Stimulated activated CD8-positive, alpha-beta memory T cell treated with anti-CD3 and anti-CD28 coated beads, Interleukin-4, amount 100 ng/mL, for 24 hours (primary cell): ENCODE results near the gene ACAD9.
"Not testable (repeated sequence)": the region's sequence is repeated elsewhere in the genome, so short reads cannot be mapped to it uniquely, and the experiment has no call there.

Experiments
- DNase-seq: peaks from one replicate; pipeline ENCODE4 v3.0.0-alpha.2; 2020; ENCODE audit warnings: low read depth

Gene ACAD9

DNA sequence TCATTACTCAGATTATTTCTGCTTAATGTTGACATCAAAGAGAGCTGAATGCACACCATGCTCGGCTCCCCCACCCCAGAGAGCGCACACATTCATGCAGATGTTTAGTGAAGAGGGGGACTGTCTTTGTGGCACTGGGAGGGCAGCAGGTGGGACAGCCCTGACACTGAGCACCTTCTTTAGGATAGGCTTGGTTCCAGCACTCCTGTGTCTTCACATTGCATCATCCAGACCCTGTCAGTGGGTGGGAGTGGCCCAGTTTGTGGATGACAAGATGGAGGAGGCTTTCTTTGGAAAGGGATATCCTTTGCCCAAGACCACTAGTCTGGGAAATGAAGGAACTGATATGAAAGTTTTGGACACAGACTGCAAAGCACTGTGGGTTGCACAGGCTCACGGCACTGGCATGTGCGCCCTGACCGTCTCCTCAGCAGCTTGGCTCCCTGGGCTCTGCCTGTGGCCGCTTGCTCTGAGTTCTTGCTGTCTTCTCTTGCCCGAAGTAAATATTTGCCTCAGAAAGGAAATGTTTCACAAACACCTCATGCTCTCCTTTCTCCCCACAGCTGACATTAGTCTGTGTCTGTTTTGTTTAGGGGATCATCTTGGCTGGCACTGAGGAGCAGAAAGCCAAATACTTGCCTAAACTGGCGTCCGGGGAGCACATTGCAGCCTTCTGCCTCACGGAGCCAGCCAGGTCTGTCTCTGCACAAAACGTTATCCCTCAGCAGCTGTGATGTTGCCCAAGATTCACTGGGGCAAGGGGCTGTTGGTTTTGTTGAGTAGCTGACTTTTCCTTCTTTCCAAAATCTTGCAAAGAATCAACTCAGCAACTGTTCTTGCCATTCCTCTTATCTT lies 16.6 kb downstream of the ACAD9 start:
- DNase-seq, result no peak

DNA sequence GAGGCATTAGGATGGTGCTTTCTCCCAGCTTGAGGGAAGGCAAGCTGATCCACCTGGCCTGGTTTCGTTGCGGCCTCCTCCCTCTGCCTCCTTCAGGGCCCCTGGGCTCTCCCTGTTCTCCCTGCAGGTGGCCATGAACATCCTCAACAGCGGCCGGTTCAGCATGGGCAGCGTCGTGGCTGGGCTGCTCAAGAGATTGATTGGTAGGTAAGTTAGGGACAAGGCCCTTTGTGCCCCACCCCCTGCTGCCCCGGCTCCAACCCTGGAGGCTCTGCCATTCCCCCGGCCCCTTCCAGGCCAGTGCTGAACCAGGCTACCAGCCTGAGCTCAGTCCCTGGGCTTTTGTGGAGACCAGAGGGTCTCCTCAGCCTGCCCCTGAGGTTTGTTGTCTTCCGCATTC lies 23.0 kb downstream of the ACAD9 start:
- no peak for DNase-seq

- no peak for DNase-seq
Observed at GRCh38 chr3:128903501-128903900, 24.1 kb downstream of the ACAD9 start.

DNA sequence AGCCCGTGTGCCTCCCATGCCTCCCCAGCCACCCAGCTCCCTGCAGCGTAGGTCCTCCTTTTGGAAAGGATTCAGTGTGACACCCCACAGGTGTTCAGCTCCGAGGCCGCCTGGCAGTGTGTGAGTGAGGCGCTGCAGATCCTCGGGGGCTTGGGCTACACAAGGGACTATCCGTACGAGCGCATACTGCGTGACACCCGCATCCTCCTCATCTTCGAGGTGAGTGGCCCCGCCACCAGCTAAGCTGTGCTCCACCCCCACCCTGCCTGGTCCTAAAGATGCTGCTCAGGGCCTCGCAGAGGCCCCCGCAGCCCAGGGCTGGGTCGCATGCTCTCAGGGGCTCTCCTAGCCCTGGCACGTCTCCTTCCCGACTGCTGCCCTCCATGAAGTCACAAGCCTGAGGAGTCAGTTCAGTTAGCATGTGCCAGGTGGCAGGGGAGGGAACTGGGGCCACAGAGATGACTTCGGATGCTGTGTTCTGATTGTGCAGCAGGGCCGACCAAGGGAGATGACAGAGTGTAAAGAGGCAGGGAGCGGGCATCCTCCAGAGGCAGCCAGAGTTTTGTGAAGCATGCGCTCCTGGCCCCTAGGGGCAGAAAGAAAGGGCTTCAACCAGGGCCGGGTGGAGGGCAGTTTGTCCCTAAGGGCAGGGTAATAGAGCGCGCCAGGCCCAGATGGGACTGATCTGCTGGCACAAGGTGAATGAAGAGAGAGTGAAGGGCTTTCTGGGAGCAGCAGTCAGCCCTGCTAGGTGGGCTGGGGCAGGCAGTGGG lies 26.8 kb downstream of the ACAD9 start:
- no peak for DNase-seq

- DNase-seq, result no peak
Observed at GRCh38 chr3:128906804-128907525, 27.5 kb downstream of the ACAD9 start.

- no peak for DNase-seq
Observed at GRCh38 chr3:128907706-128908445, 28.5 kb downstream of the ACAD9 start.

DNA sequence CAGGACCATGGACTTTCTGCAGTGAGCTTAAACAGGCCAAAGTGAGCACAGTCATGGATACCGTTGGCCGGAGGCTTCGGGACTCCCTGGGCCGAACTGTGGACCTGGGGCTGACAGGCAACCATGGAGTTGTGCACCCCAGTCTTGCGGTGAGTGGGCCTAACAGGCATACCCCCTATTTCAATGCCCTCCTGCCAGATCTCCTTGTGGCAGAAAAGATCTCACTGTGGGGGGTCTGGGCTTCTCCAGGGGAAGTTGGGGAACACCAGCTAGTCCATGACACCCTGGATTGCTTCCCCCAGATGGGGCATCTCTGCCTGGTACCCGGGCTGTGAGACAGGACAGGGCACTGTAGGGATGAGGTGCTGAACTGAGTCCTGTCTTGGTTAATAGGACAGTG lies 29.5 kb downstream of the ACAD9 start:
- DNase-seq, result no peak

DNA sequence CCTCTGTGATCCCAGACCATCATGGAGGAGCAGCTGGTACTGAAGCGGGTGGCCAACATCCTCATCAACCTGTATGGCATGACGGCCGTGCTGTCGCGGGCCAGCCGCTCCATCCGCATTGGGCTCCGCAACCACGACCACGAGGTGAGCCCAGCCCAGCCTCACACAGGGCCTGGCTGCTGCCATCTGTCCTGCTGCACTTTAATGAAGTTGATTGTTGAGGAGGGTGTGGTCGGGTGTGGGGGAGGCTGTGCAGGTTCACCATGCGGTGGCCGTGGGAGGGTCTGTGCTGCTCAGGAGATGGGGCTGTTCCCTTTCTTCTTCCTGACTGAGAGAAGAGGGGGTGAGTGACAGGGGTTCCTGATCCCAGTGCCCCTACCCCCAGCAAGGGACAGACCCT lies 30.6 kb downstream of the ACAD9 start:
- no peak for DNase-seq

DNA sequence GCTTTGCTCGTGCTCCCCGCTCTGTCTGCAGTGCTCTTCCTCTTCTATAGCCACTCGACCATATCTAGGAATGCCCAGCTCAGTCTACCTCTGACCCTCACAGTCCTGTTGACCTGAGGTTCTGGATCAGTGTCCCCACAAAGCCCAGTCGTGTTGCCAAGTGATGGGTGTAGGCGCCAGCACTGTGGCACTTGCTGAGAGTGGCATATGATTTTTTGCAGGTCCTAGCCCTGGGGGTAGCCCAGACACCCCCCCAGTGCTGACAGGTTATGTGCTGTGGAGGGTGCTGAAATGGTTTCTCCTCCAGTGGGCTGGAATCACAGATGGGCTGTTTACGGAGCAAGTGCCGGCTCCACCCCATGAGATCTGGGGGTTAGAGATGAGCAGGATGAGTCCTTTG lies 32.5 kb downstream of the ACAD9 start:
- DNase-seq, result no peak

DNA sequence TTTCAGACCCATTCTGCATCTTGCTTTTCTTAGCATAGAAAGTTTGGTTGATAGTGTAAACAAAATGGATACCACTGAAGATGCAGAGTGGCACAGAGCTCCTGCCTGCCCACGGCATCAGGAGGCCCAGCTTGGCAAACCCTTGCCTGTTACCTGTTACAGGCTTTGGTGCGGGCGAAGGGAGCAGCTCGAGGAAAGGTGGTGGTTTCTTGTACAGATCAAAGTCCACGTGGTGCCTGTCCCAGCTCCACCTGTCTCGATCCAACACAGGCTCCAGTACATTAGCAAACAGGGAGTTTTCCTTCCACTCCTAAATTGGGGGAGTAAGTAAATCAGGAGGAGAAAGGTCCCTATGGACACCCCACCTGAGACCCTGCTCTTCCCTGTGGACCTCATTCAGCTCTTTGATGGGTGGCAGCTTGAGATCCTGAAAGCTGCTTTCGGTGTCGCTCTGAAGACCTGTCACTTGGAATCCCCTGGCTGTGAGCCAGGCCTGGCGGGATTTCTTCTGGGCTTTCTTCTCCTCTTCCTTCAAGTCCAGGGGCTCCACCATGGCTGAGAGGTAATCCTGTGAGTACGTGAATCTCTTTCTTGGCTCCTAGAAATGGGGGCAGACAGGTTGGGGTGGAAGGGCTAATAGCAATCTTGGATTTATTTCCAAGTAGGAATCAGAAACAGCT lies 35.7 kb downstream of the ACAD9 start:
- no peak for DNase-seq

DNA sequence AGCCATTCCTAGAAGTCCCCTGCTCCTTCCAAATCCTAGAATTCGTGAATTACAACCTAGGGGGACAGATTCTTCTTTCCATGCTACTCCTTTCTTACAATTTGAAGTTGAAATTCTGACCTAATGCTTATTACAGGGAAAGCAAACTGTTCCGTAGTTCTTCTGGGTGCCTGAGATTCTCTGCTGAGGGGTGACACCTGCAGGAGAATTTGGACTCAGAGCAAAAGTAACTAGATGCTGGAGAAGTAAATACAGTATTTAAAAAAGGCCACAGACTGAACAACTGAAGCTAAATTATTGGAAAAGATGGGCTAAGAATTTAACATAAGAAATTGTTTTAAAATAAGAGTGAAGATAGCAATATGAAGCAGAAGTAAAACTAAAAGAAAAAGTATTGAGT lies 37.9 kb downstream of the ACAD9 start:
- no peak for DNase-seq

GRCh38 chr3:128919988-128920387 lies 40.6 kb downstream of the ACAD9 start:
- DNase-seq, result no peak

- DNase-seq, result peak; percentile 22
Observed at GRCh38 chr3:128922804-128923459, 43.5 kb downstream of the ACAD9 start.

DNA sequence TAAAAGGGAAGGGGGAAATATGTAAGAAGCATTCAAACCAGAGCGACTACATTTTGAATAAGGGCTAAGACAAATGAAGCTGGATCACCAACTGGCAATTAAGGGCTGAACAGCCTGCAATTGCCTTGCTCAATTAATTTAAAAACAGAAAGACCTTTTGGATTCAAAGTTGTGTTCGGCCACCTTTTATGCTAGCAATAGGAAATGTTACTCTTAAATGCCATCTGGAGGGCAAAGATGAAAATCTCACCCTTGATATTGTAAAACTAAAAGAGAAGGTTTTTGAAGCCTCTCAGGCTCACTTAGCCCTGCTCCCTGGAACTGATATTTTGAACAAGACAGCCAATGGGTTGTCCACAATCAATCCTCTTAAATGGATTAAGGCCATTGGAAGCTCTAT lies 44.2 kb downstream of the ACAD9 start:
- no peak for DNase-seq

DNA sequence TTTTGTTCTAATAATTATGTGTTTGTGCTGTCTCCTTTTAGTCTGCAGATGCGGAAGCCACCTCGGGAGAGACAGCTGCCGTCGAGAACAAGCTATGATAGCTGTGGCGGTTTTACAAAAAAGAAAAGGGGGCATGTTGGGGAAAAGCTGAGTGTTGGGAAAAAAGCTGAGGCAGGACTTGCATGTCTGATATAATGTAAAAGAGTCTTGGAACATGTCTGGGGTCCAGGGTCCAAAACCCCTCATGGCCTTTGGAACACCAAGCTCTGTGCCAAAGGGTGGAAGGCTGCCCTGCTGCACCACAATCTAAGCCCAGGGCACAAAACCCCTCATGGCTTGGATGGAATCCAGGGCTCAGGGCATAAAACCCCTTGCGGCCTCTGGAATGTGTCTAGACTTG lies 44.6 kb downstream of the ACAD9 start:
- DNase-seq, result not testable (repeated sequence)

DNA sequence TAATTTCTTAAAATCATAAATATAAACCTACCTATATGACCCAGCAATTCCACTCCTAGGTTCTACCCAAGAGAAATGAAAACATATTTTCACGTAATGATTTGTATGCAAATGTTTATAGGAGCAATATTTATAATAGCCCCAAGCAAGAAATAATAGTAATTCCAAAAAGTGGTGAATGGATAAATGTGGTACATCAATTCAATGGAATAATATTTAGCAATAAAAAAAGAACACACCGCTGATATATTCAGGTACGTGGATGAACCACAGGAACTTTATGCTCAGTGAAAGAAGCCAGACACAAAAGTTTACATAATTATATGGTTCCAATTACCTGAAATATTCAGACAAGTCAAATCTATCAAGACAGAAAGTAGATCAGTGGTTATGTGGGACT lies 49.9 kb downstream of the ACAD9 start:
- DNase-seq, result no peak

- no peak for DNase-seq
Observed at GRCh38 chr3:128931046-128931445, 51.6 kb downstream of the ACAD9 start.

- no peak for DNase-seq
Observed at GRCh38 chr3:128932516-128933212, 53.2 kb downstream of the ACAD9 start.

GRCh38 chr3:128933213-128933921 lies 53.9 kb downstream of the ACAD9 start:
- no peak for DNase-seq

- DNase-seq, result no peak
Observed at GRCh38 chr3:128933922-128934253, 54.5 kb downstream of the ACAD9 start.
